ENCODE data around the gene SPTAN1. TPM values are rescaled to one million over a fixed set of nuclear protein-coding genes. Genes with fewer than 3 reads are reported as not detected.

Gene SPTAN1
- total and polyA plus RNA-seq, 2 donors (not counting 3 experiments of a cell fraction or from before 2014, with no cell fraction given), result 408 to 502 TPM

DNA sequence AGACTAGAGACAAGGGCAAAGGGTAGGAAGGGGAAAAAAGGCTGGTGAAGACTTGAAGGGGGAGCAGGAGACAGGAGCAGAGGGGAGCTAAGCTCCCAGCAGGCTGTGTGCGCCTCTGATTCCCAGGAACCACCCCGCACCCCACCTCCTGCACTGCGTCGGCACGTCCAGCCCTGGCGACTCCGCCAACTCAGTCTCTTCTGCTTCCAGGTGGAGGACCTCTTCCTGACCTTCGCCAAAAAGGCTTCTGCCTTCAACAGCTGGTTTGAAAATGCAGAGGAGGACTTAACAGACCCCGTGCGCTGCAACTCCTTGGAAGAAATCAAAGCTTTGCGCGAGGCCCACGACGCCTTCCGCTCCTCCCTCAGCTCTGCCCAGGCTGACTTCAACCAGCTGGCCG lies 73.8 kb downstream of the SPTAN1 start:
- Histone ChIP-seq H3K79me2 (ENCODE audit: control insufficient read depth, insufficient read depth, low read length) (no peaks in the 10 kb centered on the region), H3K9me3 (replicated peaks; ENCODE audit: control insufficient read depth, insufficient read depth, low read length) (no peaks in the 10 kb centered on the region), H3K9ac (replicated peaks; ENCODE audit: extremely low read depth, insufficient read depth, low read length) (no peak overlapping the region), H3K4me3 (replicated peaks in 1 of 3; ENCODE audit: insufficient read depth in 1 of 3, low read depth in 1 of 3, low read length in 3 of 3) (no peak overlapping the region), H3K4me1 (ENCODE audit: control insufficient read depth, extremely low read depth, insufficient read depth, low read length) (no peaks in the 10 kb centered on the region), H3K27me3 (ENCODE audit: control insufficient read depth in 2 of 2, insufficient read depth in 2 of 2, low read length in 2 of 2) (no peaks in the 10 kb centered on the region), H3K9me1 (replicated peaks; ENCODE audit: control insufficient read depth, extremely low read depth, insufficient read depth, low read length) (no peaks in the 10 kb centered on the region), H3K27ac (ENCODE audit: insufficient read depth, low read depth, low read length) (no peak overlapping the region), H2AFZ (ENCODE audit: low read depth, low read length) (no peak overlapping the region), H4K20me1 (replicated peaks; ENCODE audit: control insufficient read depth, extremely low read depth, insufficient read depth, low read length) (no peaks in the 10 kb centered on the region), H3K36me3 (ENCODE audit: control insufficient read depth in 2 of 2, extremely low read depth in 1 of 2, insufficient read depth in 2 of 2, low read length in 2 of 2) (peaks cover 38 to 69% of the 10 kb centered on the region in 2 experiments), H3K4me2 (ENCODE audit: insufficient read depth, low read length) (no peak overlapping the region)
- dilution Hi-C loops (cut with MboI; ENCODE audit: extremely low pct_ligation_motif_present, low sequenced_read_pairs) (no loop called here), intact Hi-C loops (cut with micrococcal nuclease) (no loop called here)
- ChIA-PET CTCF (interaction anchor here (1.7 kb wide), 2 partner anchors 9 to 187 kb away, joined by 5 to 10 read pairs; no protein-coding TSS in a partner anchor), POLR2A (interaction anchor here (0.9 kb wide), 1 partner anchor 75 kb away, joined by 3 read pairs; no protein-coding TSS in a partner anchor)
- FAIRE-seq, result no peak
- TF ChIP-seq FOS (IDR thresholded peaks at IDR 0.05; ENCODE audit: borderline replicate concordance, insufficient read depth, low read length) (no peak), POLR2AphosphoS5 (IDR thresholded peaks at IDR 0.05; ENCODE audit: insufficient read depth, low read depth, low read length) (no peak), JUN (IDR thresholded peaks at IDR 0.05; ENCODE audit: borderline replicate concordance, insufficient read depth, insufficient read length, low read depth) (no peak), MYC (IDR thresholded peaks at IDR 0.05; ENCODE audit: low read depth, low read length) (no peak), GATA2 (IDR thresholded peaks at IDR 0.05; ENCODE audit: insufficient read depth, insufficient read length, low read depth, low read length) (no peak)
- TF ChIP-seq, protein P1, sequence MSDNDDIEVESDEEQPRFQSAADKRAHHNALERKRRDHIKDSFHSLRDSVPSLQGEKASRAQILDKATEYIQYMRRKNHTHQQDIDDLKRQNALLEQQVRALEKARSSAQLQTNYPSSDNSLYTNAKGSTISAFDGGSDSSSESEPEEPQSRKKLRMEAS (IDR thresholded peaks at IDR 0.05; ENCODE audit: insufficient read depth, insufficient read length), result no peak
- DNase-seq (ENCODE audit: low read depth, low spot score), result no peak
- BruUV-seq (replicated peaks), result TSS peak; percentile 89

DNA sequence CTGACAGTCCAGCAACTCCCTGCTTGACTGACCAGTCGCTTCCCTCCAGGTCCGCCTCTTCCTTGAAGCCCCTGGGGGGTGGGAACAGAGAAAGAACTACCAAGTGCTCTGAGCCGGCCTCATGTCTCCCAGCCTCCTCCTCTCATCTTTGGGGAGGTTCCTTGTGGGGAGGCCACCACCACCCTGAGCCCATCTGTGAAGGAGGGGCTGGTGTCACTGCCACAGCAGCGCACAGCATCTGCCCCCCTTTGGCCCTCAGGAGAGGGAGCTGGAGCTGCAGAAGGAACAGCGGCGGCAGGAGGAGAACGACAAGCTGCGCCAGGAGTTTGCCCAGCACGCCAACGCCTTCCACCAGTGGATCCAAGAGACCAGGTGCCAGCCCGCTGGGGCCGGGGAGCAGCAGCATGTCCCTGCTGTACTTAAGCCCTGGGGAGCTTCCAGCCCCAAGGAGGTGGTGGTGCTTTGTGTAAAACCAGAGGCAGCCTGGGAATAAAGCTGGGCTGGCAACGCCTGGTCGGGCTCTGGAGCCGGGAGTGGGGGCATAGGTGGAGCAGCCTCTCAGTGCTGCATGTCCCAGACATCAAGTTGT lies 74.8 kb downstream of the SPTAN1 start:
- Histone ChIP-seq H4K20me1 (replicated peaks; ENCODE audit: control insufficient read depth, extremely low read depth, insufficient read depth, low read length) (no peaks in the 10 kb centered on the region), H3K9me3 (replicated peaks; ENCODE audit: control insufficient read depth, insufficient read depth, low read length) (no peaks in the 10 kb centered on the region), H2AFZ (ENCODE audit: low read depth, low read length) (no peak overlapping the region), H3K79me2 (ENCODE audit: control insufficient read depth, insufficient read depth, low read length) (no peaks in the 10 kb centered on the region), H3K4me2 (ENCODE audit: insufficient read depth, low read length) (no peak overlapping the region), H3K36me3 (ENCODE audit: control insufficient read depth in 2 of 2, extremely low read depth in 1 of 2, insufficient read depth in 2 of 2, low read length in 2 of 2) (peaks cover 34 to 71% of the 10 kb centered on the region in 2 experiments), H3K9ac (replicated peaks; ENCODE audit: extremely low read depth, insufficient read depth, low read length) (no peak overlapping the region), H3K9me1 (replicated peaks; ENCODE audit: control insufficient read depth, extremely low read depth, insufficient read depth, low read length) (no peaks in the 10 kb centered on the region), H3K4me3 (replicated peaks in 1 of 3; ENCODE audit: insufficient read depth in 1 of 3, low read depth in 1 of 3, low read length in 3 of 3) (no peak overlapping the region), H3K27me3 (ENCODE audit: control insufficient read depth in 2 of 2, insufficient read depth in 2 of 2, low read length in 2 of 2) (no peaks in the 10 kb centered on the region), H3K27ac (ENCODE audit: insufficient read depth, low read depth, low read length) (no peak overlapping the region), H3K4me1 (ENCODE audit: control insufficient read depth, extremely low read depth, insufficient read depth, low read length) (no peaks in the 10 kb centered on the region)
- FAIRE-seq, result no peak
- intact Hi-C loops (cut with micrococcal nuclease), result no loop called here
- dilution Hi-C loops (cut with MboI; ENCODE audit: extremely low pct_ligation_motif_present, low sequenced_read_pairs), result no loop called here
- ChIA-PET CTCF (interaction anchor here (1.7 kb wide), 1 partner anchor 8 kb away, joined by 10 read pairs; no protein-coding TSS in a partner anchor), POLR2A (no interaction called here)
- no peak for TF ChIP-seq POLR2AphosphoS5 (IDR thresholded peaks at IDR 0.05; ENCODE audit: insufficient read depth, low read depth, low read length)
- TF ChIP-seq FOS (IDR thresholded peaks at IDR 0.05; ENCODE audit: borderline replicate concordance, insufficient read depth, low read length), result no peak
- TF ChIP-seq, protein P2, sequence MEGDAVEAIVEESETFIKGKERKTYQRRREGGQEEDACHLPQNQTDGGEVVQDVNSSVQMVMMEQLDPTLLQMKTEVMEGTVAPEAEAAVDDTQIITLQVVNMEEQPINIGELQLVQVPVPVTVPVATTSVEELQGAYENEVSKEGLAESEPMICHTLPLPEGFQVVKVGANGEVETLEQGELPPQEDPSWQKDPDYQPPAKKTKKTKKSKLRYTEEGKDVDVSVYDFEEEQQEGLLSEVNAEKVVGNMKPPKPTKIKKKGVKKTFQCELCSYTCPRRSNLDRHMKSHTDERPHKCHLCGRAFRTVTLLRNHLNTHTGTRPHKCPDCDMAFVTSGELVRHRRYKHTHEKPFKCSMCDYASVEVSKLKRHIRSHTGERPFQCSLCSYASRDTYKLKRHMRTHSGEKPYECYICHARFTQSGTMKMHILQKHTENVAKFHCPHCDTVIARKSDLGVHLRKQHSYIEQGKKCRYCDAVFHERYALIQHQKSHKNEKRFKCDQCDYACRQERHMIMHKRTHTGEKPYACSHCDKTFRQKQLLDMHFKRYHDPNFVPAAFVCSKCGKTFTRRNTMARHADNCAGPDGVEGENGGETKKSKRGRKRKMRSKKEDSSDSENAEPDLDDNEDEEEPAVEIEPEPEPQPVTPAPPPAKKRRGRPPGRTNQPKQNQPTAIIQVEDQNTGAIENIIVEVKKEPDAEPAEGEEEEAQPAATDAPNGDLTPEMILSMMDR (IDR thresholded peaks at IDR 0.05; ENCODE audit: extremely low read depth in 1 of 2, insufficient read depth in 1 of 2, low read depth in 1 of 2, low read length in 2 of 2), result no peak
- no peak for TF ChIP-seq MYC (IDR thresholded peaks at IDR 0.05; ENCODE audit: low read depth, low read length)
- TF ChIP-seq POLR2A (IDR thresholded peaks at IDR 0.05; ENCODE audit: low read depth, low read length), result no peak
- TF ChIP-seq JUN (IDR thresholded peaks at IDR 0.05; ENCODE audit: borderline replicate concordance, insufficient read depth, insufficient read length, low read depth), result no peak
- TF ChIP-seq, protein P1 (IDR thresholded peaks at IDR 0.05; ENCODE audit: insufficient read depth, insufficient read length), result no peak
- TF ChIP-seq GATA2 (IDR thresholded peaks at IDR 0.05; ENCODE audit: insufficient read depth, insufficient read length, low read depth, low read length), result no peak
- TF ChIP-seq EZH2 (IDR thresholded peaks at IDR 0.05; ENCODE audit: borderline replicate concordance, low read depth, low read length, severe bottlenecking), result no peak
- DNase-seq (ENCODE audit: low read depth, low spot score), result no peak
- no TSS peak for BruUV-seq (replicated peaks)

All from endothelial cell of umbilical vein (primary cell).